ENCODE data around the gene SRSF3. TPM values are rescaled to one million over a fixed set of nuclear protein-coding genes. Genes with fewer than 3 reads are reported as not detected.

SRSF3 gene
- total RNA-seq, 2 experiments from 2014 or later: 316 to 539 TPM

DNA sequence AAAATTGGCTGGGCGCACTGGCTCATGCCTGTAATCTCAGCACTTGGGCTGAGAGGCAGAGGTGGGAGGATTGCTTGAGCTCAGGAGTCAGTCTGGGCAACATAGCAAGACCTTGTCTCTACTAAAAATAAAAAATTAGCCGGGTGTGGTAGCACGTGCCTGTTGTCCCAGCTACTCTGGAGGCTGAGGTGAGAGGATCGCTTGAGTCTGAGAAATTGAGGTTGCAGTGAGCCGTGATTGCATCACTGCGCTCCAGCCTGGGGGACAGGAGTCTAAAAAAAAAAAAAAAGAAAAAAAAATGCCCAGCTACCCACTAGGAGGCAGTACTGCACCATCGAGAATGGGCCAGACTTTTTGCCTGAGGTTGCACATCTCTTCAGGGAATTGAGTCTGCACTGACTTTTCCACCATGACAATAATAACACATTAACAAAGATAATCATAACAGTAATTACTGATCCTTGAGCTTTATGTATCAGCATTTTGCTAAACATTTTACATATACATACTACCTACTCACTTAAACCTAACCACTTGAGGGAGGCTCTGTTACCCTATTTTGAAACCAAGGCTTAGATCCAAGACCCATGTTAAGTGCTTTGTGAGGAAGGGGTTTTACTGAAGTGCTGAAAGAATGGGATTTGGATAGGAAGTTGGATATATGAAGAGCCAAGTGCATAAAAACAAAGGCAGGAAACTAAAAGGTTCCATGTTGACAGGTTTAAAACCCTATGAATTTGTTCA lies 21.0 kb downstream of the SRSF3 start:
- CTCF ChIA-PET (ENCODE audit: unreplicated experiment): interaction anchor here (0.6 to 1.3 kb wide), 5 partner anchors 49 to 168 kb away, joined by 3 to 6 read pairs (median 4); no protein-coding TSS in a partner anchor
- no peaks in the 10 kb centered on the region for H3K9me2 ChIP-seq (ENCODE audit: insufficient read depth, low read length)
- H4K20me1 ChIP-seq (ENCODE audit: insufficient read depth, low read length): no peaks in the 10 kb centered on the region
- H3K79me2 ChIP-seq (ENCODE audit: insufficient read depth, low read depth, low read length): no peaks in the 10 kb centered on the region
- H3K27ac ChIP-seq (ENCODE audit: low read depth, low read length, poor library complexity, severe bottlenecking): no peak overlapping the region
- peaks cover 38% of the 10 kb centered on the region for H3K36me3 ChIP-seq (ENCODE audit: insufficient read depth, low read length)
- POLR2A ChIA-PET: interaction anchor here (0.6 to 1.5 kb wide), 8 partner anchors 9 to 935 kb away, joined by 3 to 6 read pairs (median 4); no protein-coding TSS in a partner anchor
- H3K9me3 ChIP-seq (ENCODE audit: low read length): no peaks in the 10 kb centered on the region
- DNase-seq (ENCODE audit: low spot score): peak; percentile 78
- H3K4me1 ChIP-seq (ENCODE audit: insufficient read depth, low read length, poor library complexity, severe bottlenecking): peaks cover 14% of the 10 kb centered on the region
- intact Hi-C loops (cut with micrococcal nuclease; ENCODE audit: unreplicated experiment): loop anchor here (1.0 to 5.0 kb wide), 4 partner anchors 66 to 167 kb away; no protein-coding TSS in a partner anchor
- no TSS peak for BruUV-seq (replicated peaks)
- TF ChIP-seq, protein P1, sequence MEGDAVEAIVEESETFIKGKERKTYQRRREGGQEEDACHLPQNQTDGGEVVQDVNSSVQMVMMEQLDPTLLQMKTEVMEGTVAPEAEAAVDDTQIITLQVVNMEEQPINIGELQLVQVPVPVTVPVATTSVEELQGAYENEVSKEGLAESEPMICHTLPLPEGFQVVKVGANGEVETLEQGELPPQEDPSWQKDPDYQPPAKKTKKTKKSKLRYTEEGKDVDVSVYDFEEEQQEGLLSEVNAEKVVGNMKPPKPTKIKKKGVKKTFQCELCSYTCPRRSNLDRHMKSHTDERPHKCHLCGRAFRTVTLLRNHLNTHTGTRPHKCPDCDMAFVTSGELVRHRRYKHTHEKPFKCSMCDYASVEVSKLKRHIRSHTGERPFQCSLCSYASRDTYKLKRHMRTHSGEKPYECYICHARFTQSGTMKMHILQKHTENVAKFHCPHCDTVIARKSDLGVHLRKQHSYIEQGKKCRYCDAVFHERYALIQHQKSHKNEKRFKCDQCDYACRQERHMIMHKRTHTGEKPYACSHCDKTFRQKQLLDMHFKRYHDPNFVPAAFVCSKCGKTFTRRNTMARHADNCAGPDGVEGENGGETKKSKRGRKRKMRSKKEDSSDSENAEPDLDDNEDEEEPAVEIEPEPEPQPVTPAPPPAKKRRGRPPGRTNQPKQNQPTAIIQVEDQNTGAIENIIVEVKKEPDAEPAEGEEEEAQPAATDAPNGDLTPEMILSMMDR (conservative IDR thresholded peaks at IDR 0.05; ENCODE audit: low read length): peak; percentile 91
- TF ChIP-seq EZH2phosphoT487 (IDR thresholded peaks at IDR 0.05; ENCODE audit: borderline replicate concordance, low read depth, low read length): no peak
- no peak overlapping the region for H2AFZ ChIP-seq (ENCODE audit: low read length)
- H3K4me2 ChIP-seq (ENCODE audit: low read length): peak overlapping the region; percentile 11; the same call in 1 of the 2 replicates
- no peak overlapping the region for H3K4me3 ChIP-seq (ENCODE audit: low read depth, low read length, poor library complexity, severe bottlenecking)

- Histone ChIP-seq H3K4me2 (ENCODE audit: low read length) (no peak overlapping the region), H3K27ac (ENCODE audit: low read depth, low read length, poor library complexity, severe bottlenecking) (no peak overlapping the region), H3K4me1 (ENCODE audit: insufficient read depth, low read length, poor library complexity, severe bottlenecking) (peaks cover 14% of the 10 kb centered on the region), H4K20me1 (ENCODE audit: insufficient read depth, low read length) (no peaks in the 10 kb centered on the region), H3K9me2 (ENCODE audit: insufficient read depth, low read length) (no peaks in the 10 kb centered on the region), H3K36me3 (ENCODE audit: insufficient read depth, low read length) (peaks cover 20% of the 10 kb centered on the region), H2AFZ (ENCODE audit: low read length) (no peak overlapping the region), H3K4me3 (ENCODE audit: low read depth, low read length, poor library complexity, severe bottlenecking) (no peak overlapping the region), H3K79me2 (ENCODE audit: insufficient read depth, low read depth, low read length) (no peaks in the 10 kb centered on the region), H3K9me3 (ENCODE audit: low read length) (no peaks in the 10 kb centered on the region)
- no peak for DNase-seq (ENCODE audit: low spot score)
- intact Hi-C loops (cut with micrococcal nuclease; ENCODE audit: unreplicated experiment): loop anchor here (5.0 kb wide), 1 partner anchor 165 kb away; no protein-coding TSS in a partner anchor
- BruUV-seq (replicated peaks): no TSS peak
- ChIA-PET POLR2A (interaction anchor here (0.6 kb wide), 2 partner anchors 8 to 168 kb away, joined by 3 read pairs; no protein-coding TSS in a partner anchor), CTCF (ENCODE audit: unreplicated experiment) (no interaction called here)
- TF ChIP-seq, protein P1 (conservative IDR thresholded peaks at IDR 0.05; ENCODE audit: low read length): no peak
- no peak for TF ChIP-seq EZH2phosphoT487 (IDR thresholded peaks at IDR 0.05; ENCODE audit: borderline replicate concordance, low read depth, low read length)
These were observed 22.8 kb downstream of the SRSF3 start for GRCh38 chr6:36616893-36617521.

Data from OCI-LY7 (cell line).